GM08714 (cell line): Measurements from ENCODE around the gene GALNTL6.
"Not testable (repeated sequence)": the region's sequence is repeated elsewhere in the genome, so short reads cannot be mapped to it uniquely, and the experiment has no call there.

Source experiments
- H3K4me3 ChIP-seq: fragments of 200-500 bp; sonication (Bioruptor generic); 2 replicates; pipeline ENCODE4 v1.5.1; 2014; ENCODE audit warnings: mild to moderate bottlenecking, low read length, inconsistent platforms
- ZNF274 ChIP-seq: IDR thresholded peaks from 2 replicates; pipeline ENCODE4 v1.6.1; 2012; ENCODE audit warnings: mild to moderate bottlenecking, low read depth, low read length

The GALNTL6 gene

GRCh38 chr4:172698256-172698655 lies 885.1 kb downstream of the GALNTL6 start:
- H3K4me3 ChIP-seq = no peak overlapping the region
- no peak for TF ChIP-seq ZNF274

- H3K4me3 ChIP-seq = no peak overlapping the region
- no peak for TF ChIP-seq ZNF274
Observed at GRCh38 chr4:172705565-172705964, 892.4 kb downstream of the GALNTL6 start.

GRCh38 chr4:172706000-172706399 lies 892.8 kb downstream of the GALNTL6 start:
- no peak for TF ChIP-seq ZNF274
- no peak overlapping the region for H3K4me3 ChIP-seq

DNA sequence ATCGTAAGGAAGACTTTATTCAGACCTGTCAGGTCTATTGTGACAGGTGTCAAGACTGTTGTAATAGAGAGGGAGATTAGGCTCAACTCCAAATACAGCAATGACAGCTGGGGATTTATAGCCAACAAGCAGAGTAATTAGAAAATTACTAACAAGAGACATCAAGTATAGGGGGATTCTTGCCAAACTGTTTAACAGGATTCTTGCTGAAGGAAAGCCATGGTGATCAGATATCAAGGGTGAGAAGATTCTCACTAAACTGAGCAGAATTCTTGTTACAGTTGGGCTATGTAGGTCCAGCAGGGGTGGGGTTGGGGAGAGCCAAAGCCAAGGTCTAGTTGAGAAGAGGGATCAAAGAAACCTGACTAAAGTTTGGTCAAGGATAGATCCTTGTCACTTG lies 894.4 kb downstream of the GALNTL6 start:
- no peak overlapping the region for H3K4me3 ChIP-seq
- TF ChIP-seq ZNF274 = no peak

GRCh38 chr4:172708184-172708583 lies 895.0 kb downstream of the GALNTL6 start:
- TF ChIP-seq ZNF274 = no peak
- no peak overlapping the region for H3K4me3 ChIP-seq

DNA sequence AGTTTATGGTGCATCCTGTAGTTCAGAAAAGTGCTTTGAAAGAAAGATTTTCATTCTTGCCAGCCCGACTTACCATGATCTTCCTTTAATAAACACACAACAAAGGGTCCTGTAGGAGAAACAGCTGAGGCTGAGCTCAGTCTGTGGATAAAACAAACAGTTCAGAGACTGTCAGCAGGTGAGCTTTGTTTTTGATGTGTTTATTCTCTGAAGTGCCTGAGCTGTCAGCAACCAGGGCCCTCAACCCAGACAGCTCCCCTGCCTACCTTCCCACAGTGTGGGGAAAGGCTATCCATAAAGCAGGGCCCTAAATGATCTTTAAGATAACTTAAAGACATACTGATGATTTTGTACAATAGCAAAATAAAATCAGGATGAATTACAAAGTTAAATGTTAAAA lies 896.2 kb downstream of the GALNTL6 start:
- no peak for TF ChIP-seq ZNF274
- H3K4me3 ChIP-seq = no peak overlapping the region

DNA sequence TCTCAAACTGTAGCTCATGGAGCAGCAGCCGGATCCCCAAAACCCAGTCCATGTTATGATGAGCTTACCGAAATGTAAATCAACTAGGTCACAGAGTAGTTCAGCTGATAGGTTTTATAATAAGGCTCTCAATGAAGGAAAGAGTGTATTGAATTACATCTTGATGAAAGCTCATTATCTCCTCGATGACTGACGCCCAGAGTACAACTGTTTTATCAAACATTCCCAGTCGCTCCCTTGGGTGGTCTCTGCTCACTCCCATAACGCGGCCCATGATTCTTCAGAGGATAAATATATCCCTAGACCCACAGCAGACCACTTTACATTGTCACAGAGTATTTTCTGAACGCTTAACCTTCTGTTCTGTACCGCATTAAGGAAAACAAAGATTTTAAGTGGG lies 903.1 kb downstream of the GALNTL6 start:
- no peak overlapping the region for H3K4me3 ChIP-seq
- no peak for TF ChIP-seq ZNF274

DNA sequence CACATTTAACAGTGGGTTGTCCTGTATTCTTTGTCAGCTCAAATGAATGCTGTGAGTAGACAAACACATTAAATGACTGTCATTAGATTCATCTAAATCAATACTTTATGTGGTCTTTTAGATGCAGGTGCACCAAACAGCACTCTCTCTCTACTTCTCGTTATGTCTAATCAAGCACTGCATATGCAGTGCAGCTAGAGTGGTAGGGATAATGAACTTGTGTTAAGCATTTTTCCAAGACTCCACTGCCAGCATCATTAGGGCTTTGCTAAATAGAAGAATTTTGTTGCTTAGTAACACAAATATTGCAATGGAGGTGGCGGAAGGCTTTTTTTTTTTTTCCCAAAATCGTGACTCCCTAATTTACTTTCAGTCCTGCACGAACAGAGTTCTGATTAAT lies 908.5 kb downstream of the GALNTL6 start:
- H3K4me3 ChIP-seq = no peak overlapping the region
- no peak for TF ChIP-seq ZNF274

GRCh38 chr4:172725581-172725980 lies 912.4 kb downstream of the GALNTL6 start:
- no peak overlapping the region for H3K4me3 ChIP-seq
- no peak for TF ChIP-seq ZNF274

DNA sequence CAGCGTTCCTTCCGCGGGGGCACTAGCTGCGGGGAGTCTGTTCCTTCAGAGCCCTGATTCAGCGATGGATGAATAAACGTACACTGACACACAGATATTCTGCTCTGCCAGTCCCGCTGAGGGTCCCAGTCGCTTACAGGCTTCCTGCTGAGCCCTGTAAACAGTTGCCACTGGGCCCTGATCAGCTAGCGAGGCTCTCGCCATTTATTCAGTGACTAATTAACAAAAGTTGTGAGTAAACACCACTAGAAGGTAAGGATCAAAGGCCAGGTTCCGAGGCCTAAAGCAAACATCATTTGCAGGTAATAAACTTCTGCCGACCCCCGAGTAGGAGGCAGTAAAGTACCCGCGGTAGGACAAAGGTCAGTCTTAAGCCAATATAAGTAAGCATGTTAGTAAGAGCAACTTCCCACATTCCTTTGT lies 912.8 kb downstream of the GALNTL6 start:
- H3K4me3 ChIP-seq = no peak overlapping the region
- TF ChIP-seq ZNF274 = no peak

GRCh38 chr4:172727631-172728030 lies 914.4 kb downstream of the GALNTL6 start:
- no peak for TF ChIP-seq ZNF274
- H3K4me3 ChIP-seq = no peak overlapping the region

DNA sequence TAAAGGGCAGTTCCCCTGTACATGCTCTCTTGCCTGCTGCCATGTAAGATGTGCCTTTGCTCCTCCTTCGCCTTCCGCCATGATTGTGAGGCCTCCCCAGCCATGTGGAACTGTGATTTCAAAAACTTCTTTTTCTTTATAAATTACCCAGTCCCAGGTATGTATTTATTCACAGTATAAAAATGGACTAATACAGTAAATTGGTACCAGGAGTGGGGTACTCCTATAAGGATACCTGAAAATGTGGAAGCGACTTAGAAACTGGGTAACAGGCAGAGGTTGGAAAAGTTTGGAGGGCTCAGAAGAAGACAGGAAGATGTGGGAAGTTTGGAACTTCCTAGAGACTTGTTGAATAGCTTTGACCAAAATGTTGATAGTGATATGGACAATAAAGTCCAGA lies 920.4 kb downstream of the GALNTL6 start:
- not testable (repeated sequence) for H3K4me3 ChIP-seq

- H3K4me3 ChIP-seq = no peak overlapping the region
- no peak for TF ChIP-seq ZNF274
Observed at GRCh38 chr4:172734555-172734954, 921.4 kb downstream of the GALNTL6 start.

GRCh38 chr4:172736046-172736445 lies 922.8 kb downstream of the GALNTL6 start:
- H3K4me3 ChIP-seq = no peak overlapping the region
- TF ChIP-seq ZNF274 = no peak

GRCh38 chr4:172740434-172740833 lies 927.2 kb downstream of the GALNTL6 start:
- no peak overlapping the region for H3K4me3 ChIP-seq
- TF ChIP-seq ZNF274 = no peak

DNA sequence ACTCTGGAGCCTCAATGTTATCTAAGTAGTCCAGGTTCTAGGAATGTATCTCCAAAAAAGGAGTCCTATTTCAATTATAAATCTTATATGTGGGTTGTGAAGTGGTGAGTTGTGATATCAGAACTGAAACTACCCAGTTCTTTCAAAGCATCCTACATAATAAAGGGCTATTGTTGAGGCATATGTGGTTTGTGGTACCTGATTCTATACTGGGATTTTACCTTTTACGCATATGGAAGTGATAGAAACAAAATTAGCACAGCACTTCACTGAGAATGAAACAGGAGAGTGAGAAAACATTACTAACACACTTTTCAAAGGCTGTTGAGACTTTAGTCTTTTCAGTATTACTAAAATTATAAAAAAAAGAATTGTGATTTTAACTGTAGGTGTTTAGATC lies 937.7 kb downstream of the GALNTL6 start:
- no peak overlapping the region for H3K4me3 ChIP-seq
- no peak for TF ChIP-seq ZNF274

- TF ChIP-seq ZNF274 = no peak
Observed at GRCh38 chr4:172751550-172751949, 938.3 kb downstream of the GALNTL6 start.

More at GRCh38 chr4:172751550-172751949, 938.3 kb downstream of the GALNTL6 start:
- H3K4me3 ChIP-seq = no peak overlapping the region
